Hypothalamus (tissue), 51 donors: Measurements from ENCODE around the gene MAGI2.

ENCODE experiments used
- DNase-seq, 51 donors: peaks; one replicate each; lab custom pipeline; 2025; lab: John Stamatoyannopoulos, UW

MAGI2 gene

GRCh38 chr7:78842068-78842467 lies 611.4 kb downstream of the MAGI2 start:
- DNase-seq: no peak

- no peak for DNase-seq
Measured at GRCh38 chr7:78835897-78836296, 617.6 kb downstream of the MAGI2 start.

- no peak for DNase-seq
Measured at GRCh38 chr7:78828317-78828716, 625.1 kb downstream of the MAGI2 start.

- DNase-seq: no peak
Measured at GRCh38 chr7:78803501-78804127, 649.9 kb downstream of the MAGI2 start.

- DNase-seq: no peak
Measured at GRCh38 chr7:78794101-78794500, 659.4 kb downstream of the MAGI2 start.

GRCh38 chr7:78792624-78793023 lies 660.8 kb downstream of the MAGI2 start:
- no peak for DNase-seq

GRCh38 chr7:78792006-78792405 lies 661.5 kb downstream of the MAGI2 start:
- no peak for DNase-seq

- DNase-seq: no peak
Measured at GRCh38 chr7:78788464-78788863, 665.0 kb downstream of the MAGI2 start.

GRCh38 chr7:78787854-78788253 lies 665.6 kb downstream of the MAGI2 start:
- DNase-seq: no peak

GRCh38 chr7:78786055-78786454 lies 667.4 kb downstream of the MAGI2 start:
- peak in 1 of 51 donors; percentile 29 for DNase-seq

GRCh38 chr7:78783179-78783962 lies 670.1 kb downstream of the MAGI2 start:
- no peak for DNase-seq

GRCh38 chr7:78780560-78780959 lies 672.9 kb downstream of the MAGI2 start:
- DNase-seq: no peak

GRCh38 chr7:78779788-78780187 lies 673.7 kb downstream of the MAGI2 start:
- peak in 1 of 51 donors; percentile 19 for DNase-seq

GRCh38 chr7:78777829-78778228 lies 675.6 kb downstream of the MAGI2 start:
- DNase-seq: no peak

- DNase-seq: peak in 20 of 51 donors; percentile 1 to 80 (median 28)
Measured at GRCh38 chr7:78770422-78771410, 682.8 kb downstream of the MAGI2 start.

- DNase-seq: peak in 16 of 51 donors; percentile 2 to 78 (median 20)
Measured at GRCh38 chr7:78769481-78770101, 683.9 kb downstream of the MAGI2 start.

- peak in 19 of 51 donors; percentile 3 to 75 (median 15) for DNase-seq
Measured at GRCh38 chr7:78768859-78769258, 684.6 kb downstream of the MAGI2 start.

GRCh38 chr7:78765943-78766729 lies 687.3 kb downstream of the MAGI2 start:
- peak in 1 of 51 donors; percentile 2 for DNase-seq

- DNase-seq: no peak
Measured at GRCh38 chr7:78764571-78764970, 688.9 kb downstream of the MAGI2 start.

GRCh38 chr7:78762625-78763024 lies 690.8 kb downstream of the MAGI2 start:
- no peak for DNase-seq
